Natural killer cell (primary cell): Measurements from ENCODE around the gene STARD8. TPM values are rescaled to one million over a fixed set of nuclear protein-coding genes. Genes with fewer than 3 reads are reported as not detected.
A peak's percentile ranks its signal among the peaks of the same experiment; 100 is the strongest.
"Not testable (repeated sequence)": the region's sequence is repeated elsewhere in the genome, so short reads cannot be mapped to it uniquely, and the experiment has no call there.

Experiments used
- ATAC-seq, 3 donors: fragments of 150-1000 bp in 2 of 3; fragments of 200-7000 bp in 1 of 3; cut with Tn5 transposase; 1 replicate in 1 of 3; 2 replicates in 2 of 3; pipeline ENCODE4 v1.10.0; 2021; ENCODE audit warnings: mild to moderate bottlenecking in 2 of 3, moderate library complexity in 2 of 3
- DNase-seq, 2 donors: peaks; one replicate each; pipeline versions ENCODE4 v3.0.0 to v3.0.0-alpha.2; 2013 to 2021; ENCODE audit warnings: mixed read lengths in 1 of 2
- H3K27ac ChIP-seq: one replicate; pipeline ENCODE4 v1.5.1; 2013; ENCODE audit warnings: mild to moderate bottlenecking, low read length
- H3K27me3 ChIP-seq: one replicate; pipeline ENCODE4 v1.6.1; 2013; ENCODE audit warnings: low read length; ENCODE audit not compliant: control insufficient read depth, insufficient read depth
- H3K36me3 ChIP-seq: one replicate; pipeline ENCODE4 v1.6.1; 2013; ENCODE audit warnings: low read length; ENCODE audit not compliant: control insufficient read depth, insufficient read depth
- H3K4me1 ChIP-seq: one replicate; pipeline ENCODE4 v1.6.1; 2013; ENCODE audit warnings: low read length; ENCODE audit not compliant: control insufficient read depth, insufficient read depth
- H3K4me3 ChIP-seq: one replicate; pipeline ENCODE4 v1.5.1; 2013; ENCODE audit warnings: low read length
- H3K9me3 ChIP-seq: one replicate; pipeline ENCODE4 v1.6.1; 2013; ENCODE audit warnings: low read length; ENCODE audit not compliant: control insufficient read depth, insufficient read depth
- H3K27ac Mint-ChIP-seq, 2 donors: one replicate each; pipeline ENCODE4 v1.8.0; 2022; ENCODE audit warnings: mild to moderate bottlenecking in 2 of 2, mixed read lengths in 2 of 2, moderate library complexity in 1 of 2
- H3K27me3 Mint-ChIP-seq, 2 donors: one replicate each; pipeline ENCODE4 v1.8.0; 2022; ENCODE audit warnings: low read depth in 2 of 2, mixed read lengths in 2 of 2
- H3K36me3 Mint-ChIP-seq: one replicate; pipeline ENCODE4 v1.8.0; 2022; ENCODE audit warnings: mixed read lengths
- H3K4me1 Mint-ChIP-seq, 2 donors: one replicate each; pipeline ENCODE4 v1.8.0; 2022; ENCODE audit warnings: mixed read lengths in 2 of 2
- H3K4me3 Mint-ChIP-seq: one replicate; pipeline ENCODE4 v1.8.0; 2022; ENCODE audit warnings: mild to moderate bottlenecking, moderate library complexity, mixed read lengths
- H3K9me3 Mint-ChIP-seq, 2 donors: one replicate each; pipeline ENCODE4 v1.8.0; 2022; ENCODE audit warnings: mixed read lengths in 2 of 2
- CTCF ChIP-seq: fragments of 200-600 bp; IDR thresholded peaks from one replicate; pipeline ENCODE4 v1.8.0; 2022; ENCODE audit warnings: antibody characterized with exemption
- WGBS: methylation state at CpG from one replicate; pipeline ENCODE4 v1.1.7; 2013; ENCODE audit warnings: missing lambda C conversion rate; ENCODE audit not compliant: insufficient coverage; 5-methylcytosine and 5-hydroxymethylcytosine counted together
- intact Hi-C: fragments of 100-400 bp; cut with micrococcal nuclease; formaldehyde crosslinking; loops from one replicate; pipeline ENCODE4 v1.14.2; 2022
- total RNA-seq, 4 donors: library from RNA; stranded (reverse); fragments of 120-200 nt in 1 of 4; gene quantifications; one replicate each; pipeline versions ENCODE4 v1.2.3 to v1.2.4, GENCODE V29; 2013 to 2022

STARD8 gene
- total RNA-seq, 3 donors from 2014 or later (not counting 1 experiment from before 2014, with no cell fraction given) = 0.97 to 1.3 (median 1.1) TPM

GRCh38 chrX:68684919-68685304, 37.4 kb downstream of the STARD8 start:
- no CpG with 5 or more reads among the region's 2 CpGs for WGBS
- no peaks in the 10 kb centered on the region for H3K36me3 ChIP-seq
- H3K4me1 ChIP-seq = peaks cover 3% of the 10 kb centered on the region
- H3K4me3 Mint-ChIP-seq = no peak overlapping the region
- H3K36me3 Mint-ChIP-seq = no peaks in the 10 kb centered on the region
- H3K4me3 ChIP-seq = no peak overlapping the region
- DNase-seq (no peak), ATAC-seq (no peak)
- H3K27me3 ChIP-seq = no peaks in the 10 kb centered on the region
- H3K27ac Mint-ChIP-seq = no peak overlapping the region
- H3K4me1 Mint-ChIP-seq = peaks cover 5 to 13% of the 10 kb centered on the region in 2 donors
- H3K9me3 Mint-ChIP-seq = no peaks in the 10 kb centered on the region
- intact Hi-C loops = no loop called here
- H3K27ac ChIP-seq = no peak overlapping the region
- no peaks in the 10 kb centered on the region for H3K9me3 ChIP-seq
- H3K27me3 Mint-ChIP-seq = peaks cover 9% of the 10 kb centered on the region in 2 donors
- TF ChIP-seq CTCF = no peak

GRCh38 chrX:68685685-68686084, 38.2 kb downstream of the STARD8 start:
- H3K27me3 Mint-ChIP-seq = peaks cover 9% of the 10 kb centered on the region in 2 donors

GRCh38 chrX:68686097-68686977, 38.9 kb downstream of the STARD8 start:
- WGBS = 7% methylated on average over 53 of the region's 56 CpGs
- Histone ChIP-seq H3K27me3 (no peaks in the 10 kb centered on the region), H3K9me3 (no peaks in the 10 kb centered on the region), H3K36me3 (no peaks in the 10 kb centered on the region), H3K27ac (no peak overlapping the region), H3K4me3 (no peak overlapping the region), H3K4me1 (peaks cover 3% of the 10 kb centered on the region)
- intact Hi-C loops = no loop called here
- Mint-ChIP-seq H3K4me3 (peak overlapping the region; percentile 77), H3K9me3 (no peaks in the 10 kb centered on the region), H3K36me3 (no peaks in the 10 kb centered on the region), H3K4me1 (peaks cover 5 to 13% of the 10 kb centered on the region in 2 donors), H3K27ac (peak overlapping the region in 1 of 2 donors; percentile 18), H3K27me3 (peaks cover 9% of the 10 kb centered on the region in 2 donors)
- ATAC-seq = peak; percentile 32 to 66 (median 38)
- TF ChIP-seq CTCF = no peak
- peak in 1 of 2 donors; percentile 16 for DNase-seq

More at GRCh38 chrX:68685685-68686084, 38.2 kb downstream of the STARD8 start:
- Histone ChIP-seq H3K27me3 (no peaks in the 10 kb centered on the region), H3K36me3 (no peaks in the 10 kb centered on the region), H3K9me3 (no peaks in the 10 kb centered on the region), H3K4me3 (no peak overlapping the region), H3K27ac (no peak overlapping the region), H3K4me1 (peaks cover 3% of the 10 kb centered on the region)
- no peak for DNase-seq
- Mint-ChIP-seq H3K27ac (no peak overlapping the region), H3K4me1 (peaks cover 5 to 13% of the 10 kb centered on the region in 2 donors), H3K36me3 (no peaks in the 10 kb centered on the region), H3K9me3 (no peaks in the 10 kb centered on the region), H3K4me3 (peak overlapping the region; percentile 77)
- intact Hi-C loops = no loop called here
- no peak for TF ChIP-seq CTCF
- WGBS = 51% methylated on average over 4 of the region's 5 CpGs
- peak in 1 of 3 donors; percentile 26 for ATAC-seq

- H3K4me3 Mint-ChIP-seq, intact Hi-C loops, H3K4me3 ChIP-seq, H3K4me1 ChIP-seq, DNase-seq, H3K27ac Mint-ChIP-seq, H3K9me3 Mint-ChIP-seq, H3K36me3 ChIP-seq, H3K36me3 Mint-ChIP-seq, ATAC-seq, H3K27me3 Mint-ChIP-seq, H3K27me3 ChIP-seq, H3K27ac ChIP-seq, H3K9me3 ChIP-seq: not testable (repeated sequence)
- no CpG with 5 or more reads among the region's 8 CpGs for WGBS
- peaks cover 5 to 13% of the 10 kb centered on the region in 2 donors for H3K4me1 Mint-ChIP-seq
Observed at GRCh38 chrX:68688931-68689330, 41.5 kb downstream of the STARD8 start.
